GM23338 (cell line): ENCODE measurements around the gene GCK. TPM values are rescaled to one million over a fixed set of nuclear protein-coding genes. Genes with fewer than 3 reads are reported as not detected.

ENCODE experiments used
- ATAC-seq: fragments of 200-7000 bp; cut with Tn5 transposase; 3 replicates; pipeline ENCODE4 v1.9.1; 2020
- DNase-seq: peaks from one replicate; pipeline ENCODE4 v3.0.0-alpha.2; 2015; ENCODE audit warnings: low spot score
- H2AFZ ChIP-seq: fragments of 200-600 bp; sonication (generic); 2 replicates; pipeline ENCODE4 v1.8.0; 2016; ENCODE audit warnings: antibody characterized with exemption, mild to moderate bottlenecking, moderate library complexity
- H3F3A ChIP-seq: fragments of 200-600 bp; sonication (generic); replicated peaks from 2 replicates; pipeline ENCODE4 v1.8.0; 2017; ENCODE audit warnings: antibody characterized with exemption, mixed run types, low read depth
- H3K27ac ChIP-seq: fragments of 200-600 bp; sonication (generic); 2 replicates; pipeline ENCODE4 v1.6.1; 2016; ENCODE audit warnings: low read depth
- H3K27me3 ChIP-seq: fragments of 200-600 bp; sonication (generic); 2 replicates; pipeline ENCODE4 v1.8.0; 2016; ENCODE audit warnings: mild to moderate bottlenecking, mixed run types, moderate library complexity; ENCODE audit not compliant: insufficient read depth
- H3K36me3 ChIP-seq: fragments of 200-600 bp; sonication (generic); 2 replicates; pipeline ENCODE4 v1.8.0; 2016; ENCODE audit warnings: mild to moderate bottlenecking; ENCODE audit not compliant: insufficient read depth
- H3K4me1 ChIP-seq: fragments of 200-600 bp; sonication (generic); 2 replicates; pipeline ENCODE4 v1.8.0; 2016; ENCODE audit warnings: mild to moderate bottlenecking, moderate library complexity; ENCODE audit not compliant: insufficient read depth
- H3K4me2 ChIP-seq: fragments of 200-600 bp; sonication (generic); 2 replicates; pipeline ENCODE4 v1.7.1; 2017; ENCODE audit warnings: mixed run types
- H3K4me3 ChIP-seq: fragments of 200-600 bp; sonication (generic); 2 replicates; pipeline ENCODE4 v1.6.1; 2016; ENCODE audit warnings: mixed run types
- H3K79me2 ChIP-seq: fragments of 200-600 bp; sonication (generic); replicated peaks from 2 replicates; pipeline ENCODE4 v1.8.0; 2017; ENCODE audit warnings: mild to moderate bottlenecking; ENCODE audit not compliant: insufficient read depth
- H3K9me2 ChIP-seq: fragments of 200-600 bp; sonication (generic); 2 replicates; pipeline ENCODE4 v1.8.0; 2017; ENCODE audit not compliant: insufficient read depth
- H4K20me1 ChIP-seq: fragments of 200-600 bp; sonication (generic); replicated peaks from 2 replicates; pipeline ENCODE4 v1.8.0; 2017; ENCODE audit warnings: mild to moderate bottlenecking; ENCODE audit not compliant: insufficient read depth
- H3K27ac Mint-ChIP-seq: 2 replicates; pipeline ENCODE4 v1.8.0; 2020; ENCODE audit warnings: inconsistent platforms, mild to moderate bottlenecking, moderate library complexity, mixed read lengths
- H3K27me3 Mint-ChIP-seq: 3 replicates; pipeline ENCODE4 v1.8.0; 2022; ENCODE audit warnings: low read depth, mild to moderate bottlenecking, moderate library complexity, mixed read lengths, inconsistent platforms; ENCODE audit not compliant: insufficient read depth, poor library complexity
- H3K36me3 Mint-ChIP-seq: 3 replicates; pipeline ENCODE4 v1.8.0; 2021; ENCODE audit warnings: low read depth, mild to moderate bottlenecking, inconsistent platforms, moderate library complexity, mixed read lengths
- H3K4me1 Mint-ChIP-seq: 3 replicates; pipeline ENCODE4 v1.8.0; 2020; ENCODE audit warnings: mild to moderate bottlenecking, inconsistent platforms, mixed read lengths
- H3K4me3 Mint-ChIP-seq: 3 replicates; pipeline ENCODE4 v1.8.0; 2021; ENCODE audit warnings: moderate library complexity, mild to moderate bottlenecking, inconsistent platforms, mixed read lengths
- H3K9me3 Mint-ChIP-seq: 3 replicates; pipeline ENCODE4 v1.8.0; 2020; ENCODE audit warnings: moderate library complexity, mild to moderate bottlenecking, inconsistent platforms, mixed read lengths
- CREB1 ChIP-seq: fragments of 250-450 bp; sonication (Bioruptor Pico); IDR thresholded peaks from 2 replicates; pipeline ENCODE4 v1.5.0; 2020; ENCODE audit warnings: low read depth, mild to moderate bottlenecking, moderate library complexity
- CTCF ChIP-seq, 2 experiments: fragments of 200-600 bp in 1 of 2; sonication (generic) in 1 of 2; conservative IDR thresholded peaks; 2 replicates each; pipeline versions ENCODE4 v1.5.1 to v1.6.1; 2016 to 2017; ENCODE audit warnings: antibody characterized with exemption in 2 of 2, low read depth in 2 of 2, mild to moderate bottlenecking in 2 of 2, moderate library complexity in 1 of 2
- ETS1 ChIP-seq: IDR thresholded peaks from 2 replicates; pipeline ENCODE4 v1.6.1; 2016; ENCODE audit warnings: antibody characterized with exemption
- EZH2 ChIP-seq: fragments of 200-600 bp; sonication (generic); IDR thresholded peaks from one replicate; pipeline ENCODE4 v1.8.0; 2017; ENCODE audit warnings: antibody characterized with exemption, mild to moderate bottlenecking, low read depth; ENCODE audit not compliant: unreplicated experiment
- EZH2phosphoT487 ChIP-seq: fragments of 200-600 bp; sonication (generic); IDR thresholded peaks from one replicate; pipeline ENCODE4 v1.8.1; 2018; ENCODE audit warnings: antibody characterized with exemption; ENCODE audit not compliant: unreplicated experiment
- JUNB ChIP-seq: IDR thresholded peaks from one replicate; pipeline ENCODE4 v1.6.1; 2016; ENCODE audit warnings: antibody characterized with exemption; ENCODE audit not compliant: unreplicated experiment
- NANOG ChIP-seq: IDR thresholded peaks from 2 replicates; pipeline ENCODE4 v1.6.1; 2016; ENCODE audit warnings: antibody characterized with exemption, borderline replicate concordance
- POLR2AphosphoS5 ChIP-seq: IDR thresholded peaks from 2 replicates; pipeline ENCODE4 v1.6.1; 2016; ENCODE audit warnings: antibody characterized with exemption, low read depth
- REST ChIP-seq: IDR thresholded peaks from one replicate; pipeline ENCODE4 v1.6.1; 2018; ENCODE audit warnings: antibody characterized with exemption; ENCODE audit not compliant: unreplicated experiment
- STAT1 ChIP-seq: IDR thresholded peaks from one replicate; pipeline ENCODE4 v1.6.1; 2016; ENCODE audit warnings: antibody characterized with exemption; ENCODE audit not compliant: unreplicated experiment
- ZNF114 ChIP-seq: fragments of 250-450 bp; sonication (Bioruptor Pico); IDR thresholded peaks from 2 replicates; pipeline ENCODE4 v1.5.0; 2020; ENCODE audit warnings: mild to moderate bottlenecking, moderate library complexity
- ZNF331 ChIP-seq: fragments of 250-450 bp; sonication (Bioruptor Pico); IDR thresholded peaks from 2 replicates; pipeline ENCODE4 v1.5.0; 2020; ENCODE audit warnings: low read depth, mild to moderate bottlenecking, moderate library complexity
- ZNF462 ChIP-seq: fragments of 250-450 bp; sonication (Bioruptor Pico); IDR thresholded peaks from 2 replicates; pipeline ENCODE4 v1.5.0; 2020; ENCODE audit warnings: mild to moderate bottlenecking, moderate library complexity
- polyA plus RNA-seq: library from polyadenylated mRNA; unstranded; fragments of >200 nt; fragmentation: Nextera tagmentation; extraction: Ambion mirVana; gene quantifications from 2 replicates; pipeline ENCODE4 v1.2.1, GENCODE V29; 2016
- total RNA-seq: library from RNA; depleted of rRNA; stranded (reverse); fragments of >200 nt; shearing (Covaris generic); gene quantifications from 2 replicates; pipeline ENCODE4 v1.2.3, GENCODE V29; 2014

Gene GCK
- total and polyA plus RNA-seq, 2 experiments from 2014 or later = 6.1 to 7.3 TPM

GRCh38 chr7:44150466-44150832 lies 38.8 kb downstream of the GCK start:
- ATAC-seq = no peak

More at GRCh38 chr7:44150466-44150832, 38.8 kb downstream of the GCK start:
- H4K20me1 ChIP-seq = no peaks in the 10 kb centered on the region
- Mint-ChIP-seq H3K27ac (no peak overlapping the region), H3K36me3 (no peaks in the 10 kb centered on the region), H3K4me3 (no peak overlapping the region), H3K4me1 (peaks cover 18% of the 10 kb centered on the region), H3K27me3 (peaks cover 19% of the 10 kb centered on the region), H3K9me3 (no peaks in the 10 kb centered on the region)
- H2AFZ ChIP-seq = no peak overlapping the region
- no peak overlapping the region for H3K4me3 ChIP-seq
- H3K4me2 ChIP-seq = no peak overlapping the region
- peaks cover 13% of the 10 kb centered on the region; the same call in 1 of the 2 replicates for H3K27me3 ChIP-seq
- no peak for DNase-seq
- no peaks in the 10 kb centered on the region for H3K9me2 ChIP-seq
- TF ChIP-seq EZH2 (no peak), ZNF114 (CRISPR knock-in tag) (no peak), STAT1 (no peak), ZNF331 (no peak), CTCF (conservative IDR thresholded peaks at IDR 0.05; ENCODE audit: low read depth in 2 of 2) (no peak), JUNB (no peak), NANOG (no peak), ETS1 (no peak), CREB1 (CRISPR knock-in tag) (no peak), POLR2AphosphoS5 (no peak), ZNF462 (no peak), EZH2phosphoT487 (no peak), REST (no peak)
- no peak overlapping the region for H3K27ac ChIP-seq
- no peaks in the 10 kb centered on the region for H3K79me2 ChIP-seq
- H3K4me1 ChIP-seq = peaks cover 8% of the 10 kb centered on the region
- no peaks in the 10 kb centered on the region for H3F3A ChIP-seq
- H3K36me3 ChIP-seq = no peaks in the 10 kb centered on the region
